ENCODE results near the gene KREMEN2. TPM values are rescaled to one million over a fixed set of nuclear protein-coding genes. Genes with fewer than 3 reads are reported as not detected.

Gene KREMEN2
- total and polyA plus RNA-seq, 2 of the 4 experiments (the other 2 are of a cell fraction), result 0.03 TPM; not detected in 1

DNA sequence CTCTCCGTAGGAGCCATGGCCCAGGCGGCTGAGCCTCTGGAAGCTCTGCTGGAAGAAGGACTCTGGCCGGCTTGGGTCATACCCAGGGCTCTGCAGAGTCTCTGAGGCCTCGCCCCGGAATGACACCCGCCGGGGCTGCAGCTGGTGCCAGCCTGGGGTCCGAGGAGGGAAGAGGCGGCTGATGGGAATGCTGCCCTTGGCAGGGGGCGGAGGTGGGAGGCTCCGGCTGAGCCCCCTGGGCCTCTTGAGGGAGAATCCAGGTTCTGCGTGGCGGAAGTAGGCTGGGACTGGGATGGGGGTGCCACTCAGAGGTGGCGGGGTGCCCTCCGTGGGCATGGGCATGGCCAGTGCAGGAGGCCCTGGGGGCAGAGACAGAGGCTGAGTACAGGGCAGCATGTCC, 12.6 kb downstream of the KREMEN2 start:
- in situ Hi-C loops (cut with MboI; ENCODE audit: low sequenced_read_pairs), result no loop called here
- dilution Hi-C loops (cut with HindIII; ENCODE audit: low sequenced_read_pairs, unreplicated experiment), result no loop called here

More for the DNA sequence above, 12.6 kb downstream of the KREMEN2 start:
- H2BK15ac ChIP-seq (ENCODE audit: low read depth, low read length), result no peak overlapping the region
- 0 out of 2 replicates have a peak, but pooled peaks cover 1% of the 10 kb centered on the region for H3K9me1 ChIP-seq (ENCODE audit: insufficient read depth, low read length)
- H3K18ac ChIP-seq (ENCODE audit: low read depth, low read length), result no peak overlapping the region
- H3K23ac ChIP-seq (ENCODE audit: low read depth, low read length), result no peak overlapping the region
- peaks cover 2% of the 10 kb centered on the region; the same call in 1 of the 2 replicates for H3K36me3 ChIP-seq (ENCODE audit: control insufficient read depth, insufficient read depth, low read length)
- H3K4me1 ChIP-seq (ENCODE audit: control insufficient read depth, insufficient read depth, low read length), result peaks cover 4% of the 10 kb centered on the region
- H3K79me1 ChIP-seq (ENCODE audit: low read depth in 1 of 2, low read length in 2 of 2), result peaks cover 14 to 26% of the 10 kb centered on the region in 2 experiments
- no peak for TF ChIP-seq SMC3 (IDR thresholded peaks at IDR 0.05; ENCODE audit: low read depth, low read length)
- no peak for TF ChIP-seq MAZ (IDR thresholded peaks at IDR 0.05; ENCODE audit: borderline replicate concordance, low read depth, low read length)
- TF ChIP-seq MXI1 (IDR thresholded peaks at IDR 0.05; ENCODE audit: borderline replicate concordance, low read depth, low read length), result no peak
- no peak for TF ChIP-seq MAFK (IDR thresholded peaks at IDR 0.05; ENCODE audit: low read depth, low read length)
- TF ChIP-seq, protein P1, sequence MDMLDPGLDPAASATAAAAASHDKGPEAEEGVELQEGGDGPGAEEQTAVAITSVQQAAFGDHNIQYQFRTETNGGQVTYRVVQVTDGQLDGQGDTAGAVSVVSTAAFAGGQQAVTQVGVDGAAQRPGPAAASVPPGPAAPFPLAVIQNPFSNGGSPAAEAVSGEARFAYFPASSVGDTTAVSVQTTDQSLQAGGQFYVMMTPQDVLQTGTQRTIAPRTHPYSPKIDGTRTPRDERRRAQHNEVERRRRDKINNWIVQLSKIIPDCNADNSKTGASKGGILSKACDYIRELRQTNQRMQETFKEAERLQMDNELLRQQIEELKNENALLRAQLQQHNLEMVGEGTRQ (IDR thresholded peaks at IDR 0.05; ENCODE audit: low read depth, low read length), result no peak
- no peak for TF ChIP-seq BHLHE40 (IDR thresholded peaks at IDR 0.05; ENCODE audit: low read depth, low read length)
- no peak for TF ChIP-seq RFX5 (IDR thresholded peaks at IDR 0.05; ENCODE audit: low read depth, low read length)
- TF ChIP-seq FOS (IDR thresholded peaks at IDR 0.05; ENCODE audit: low read depth, low read length), result no peak
- TF ChIP-seq CEBPB (IDR thresholded peaks at IDR 0.05; ENCODE audit: low read depth, low read length), result no peak
- TF ChIP-seq, protein P2, sequence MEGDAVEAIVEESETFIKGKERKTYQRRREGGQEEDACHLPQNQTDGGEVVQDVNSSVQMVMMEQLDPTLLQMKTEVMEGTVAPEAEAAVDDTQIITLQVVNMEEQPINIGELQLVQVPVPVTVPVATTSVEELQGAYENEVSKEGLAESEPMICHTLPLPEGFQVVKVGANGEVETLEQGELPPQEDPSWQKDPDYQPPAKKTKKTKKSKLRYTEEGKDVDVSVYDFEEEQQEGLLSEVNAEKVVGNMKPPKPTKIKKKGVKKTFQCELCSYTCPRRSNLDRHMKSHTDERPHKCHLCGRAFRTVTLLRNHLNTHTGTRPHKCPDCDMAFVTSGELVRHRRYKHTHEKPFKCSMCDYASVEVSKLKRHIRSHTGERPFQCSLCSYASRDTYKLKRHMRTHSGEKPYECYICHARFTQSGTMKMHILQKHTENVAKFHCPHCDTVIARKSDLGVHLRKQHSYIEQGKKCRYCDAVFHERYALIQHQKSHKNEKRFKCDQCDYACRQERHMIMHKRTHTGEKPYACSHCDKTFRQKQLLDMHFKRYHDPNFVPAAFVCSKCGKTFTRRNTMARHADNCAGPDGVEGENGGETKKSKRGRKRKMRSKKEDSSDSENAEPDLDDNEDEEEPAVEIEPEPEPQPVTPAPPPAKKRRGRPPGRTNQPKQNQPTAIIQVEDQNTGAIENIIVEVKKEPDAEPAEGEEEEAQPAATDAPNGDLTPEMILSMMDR (conservative IDR thresholded peaks at IDR 0.05; ENCODE audit: low read depth, low read length), result no peak
- TF ChIP-seq NFE2L2 (IDR thresholded peaks at IDR 0.05; ENCODE audit: low read depth, low read length), result no peak
- no peak for TF ChIP-seq CHD1 (IDR thresholded peaks at IDR 0.05; ENCODE audit: low read depth, low read length)
- TF ChIP-seq, protein P3, sequence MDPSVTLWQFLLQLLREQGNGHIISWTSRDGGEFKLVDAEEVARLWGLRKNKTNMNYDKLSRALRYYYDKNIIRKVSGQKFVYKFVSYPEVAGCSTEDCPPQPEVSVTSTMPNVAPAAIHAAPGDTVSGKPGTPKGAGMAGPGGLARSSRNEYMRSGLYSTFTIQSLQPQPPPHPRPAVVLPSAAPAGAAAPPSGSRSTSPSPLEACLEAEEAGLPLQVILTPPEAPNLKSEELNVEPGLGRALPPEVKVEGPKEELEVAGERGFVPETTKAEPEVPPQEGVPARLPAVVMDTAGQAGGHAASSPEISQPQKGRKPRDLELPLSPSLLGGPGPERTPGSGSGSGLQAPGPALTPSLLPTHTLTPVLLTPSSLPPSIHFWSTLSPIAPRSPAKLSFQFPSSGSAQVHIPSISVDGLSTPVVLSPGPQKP (IDR thresholded peaks at IDR 0.05; ENCODE audit: borderline replicate concordance, low read depth, low read length), result no peak
- TF ChIP-seq RAD21 (IDR thresholded peaks at IDR 0.05; ENCODE audit: low read length), result no peak
- no peak for TF ChIP-seq RCOR1 (IDR thresholded peaks at IDR 0.05; ENCODE audit: insufficient replicate concordance, low read length)
- no peak for TF ChIP-seq POLR2A (IDR thresholded peaks at IDR 0.05; ENCODE audit: low read depth, low read length)
- intact Hi-C loops (cut with micrococcal nuclease), result no loop called here
- no peak overlapping the region for H3K56ac ChIP-seq (ENCODE audit: extremely low read depth, insufficient read depth, low read length)
- no peaks in the 10 kb centered on the region for H3K9me3 ChIP-seq (ENCODE audit: control insufficient read depth, insufficient read depth, low read length)
- no peak overlapping the region for H2BK120ac ChIP-seq (ENCODE audit: low read depth, low read length)
- H4K8ac ChIP-seq (ENCODE audit: low read depth in 2 of 2, low read length in 2 of 2), result no peak overlapping the region
- no peak overlapping the region for H3K14ac ChIP-seq (replicated peaks; ENCODE audit: low read depth, low read length)
- H4K91ac ChIP-seq (ENCODE audit: insufficient read depth, low read depth, low read length), result no peak overlapping the region
- peaks cover 6% of the 10 kb centered on the region; the same call in 1 of the 2 replicates for H4K20me1 ChIP-seq (ENCODE audit: insufficient read depth, low read length)
- no peak overlapping the region for H2BK20ac ChIP-seq (ENCODE audit: low read depth, low read length)
- no peak overlapping the region for H2AK9ac ChIP-seq (replicated peaks; ENCODE audit: low read depth, low read length, poor library complexity)
- H4K5ac ChIP-seq (ENCODE audit: low read depth, low read length), result no peak overlapping the region
- no TSS peak for BruUV-seq (replicated peaks)
- 100% methylated on average over 2 of the region's 15 CpGs; no CpG with 5 or more reads in 1 of the 2 experiments for WGBS, 2 experiments (ENCODE audit: extremely low coverage in 2 of 2, insufficient read length in 1 of 2)
- no peak overlapping the region for H2AK5ac ChIP-seq (ENCODE audit: low read depth, low read length)
- H3K27ac ChIP-seq (ENCODE audit: insufficient read depth, low read length), result no peak overlapping the region
- DNase-seq, result no peak
- no peak overlapping the region for H3K9ac ChIP-seq (ENCODE audit: low read depth, low read length)
- no peaks in the 10 kb centered on the region for H3K27me3 ChIP-seq (ENCODE audit: control insufficient read depth, insufficient read depth, low read length)
- H3K4ac ChIP-seq (ENCODE audit: low read depth, low read length), result no peak overlapping the region
- no peak for ATAC-seq (ENCODE audit: low read depth)
- H3K4me3 ChIP-seq (ENCODE audit: insufficient read depth, low read depth, low read length), result no peak overlapping the region
- POLR2A ChIA-PET (ENCODE audit: unreplicated experiment), result no interaction called here
- CTCF ChIA-PET, result no interaction called here
- no peak overlapping the region for H2BK5ac ChIP-seq (ENCODE audit: low read depth, low read length, poor library complexity, severe bottlenecking)
- no peak overlapping the region for H2AFZ ChIP-seq (replicated peaks; ENCODE audit: low read length, poor library complexity)
- H3K4me2 ChIP-seq (ENCODE audit: low read depth, low read length), result no peak overlapping the region
